Upper lobe of left lung (tissue), 6 donors: Measurements from ENCODE around the gene TNRC6C. TPM values are rescaled to one million over a fixed set of nuclear protein-coding genes. Genes with fewer than 3 reads are reported as not detected.

Experiments
- ATAC-seq, 2 donors: fragments of 200-7000 bp; cut with Tn5 transposase; one replicate each; pipeline ENCODE4 v1.9.1; 2022; ENCODE audit warnings: mild to moderate bottlenecking in 2 of 2, moderate library complexity in 2 of 2; ENCODE audit not compliant: low FRiP score in 2 of 2
- DNase-seq, 2 donors: peaks; one replicate each; pipeline ENCODE4 v3.0.0-alpha.2; 2019 to 2020
- H3K27ac ChIP-seq, 4 donors: fragments of 200-600 bp; sonication (generic); one replicate each; pipeline ENCODE4 v1.5.1; 2016 to 2019
- H3K27me3 ChIP-seq, 4 donors: fragments of 200-600 bp; sonication (generic); one replicate each; pipeline ENCODE4 v1.5.1; 2017 to 2019
- H3K36me3 ChIP-seq, 4 donors: fragments of 200-600 bp; sonication (generic); one replicate each; pipeline ENCODE4 v1.5.1; 2016 to 2019
- H3K4me1 ChIP-seq, 4 donors: fragments of 200-600 bp; sonication (generic); one replicate each; pipeline ENCODE4 v1.5.1; 2018 to 2019
- H3K4me3 ChIP-seq, 4 donors: fragments of 200-600 bp; sonication (generic); one replicate each; pipeline ENCODE4 v1.5.1; 2017 to 2019; ENCODE audit warnings: mild to moderate bottlenecking in 2 of 4, moderate library complexity in 1 of 4
- H3K9me3 ChIP-seq, 4 donors: fragments of 200-600 bp; sonication (generic); one replicate each; pipeline ENCODE4 v1.5.1; 2018 to 2019
- CTCF ChIP-seq, 6 experiments: fragments of 450-650 bp in 4 of 6; fragments of 200-600 bp in 2 of 6; sonication (generic) in 2 of 6; IDR thresholded peaks; one replicate each; pipeline ENCODE4 v1.5.1; 2016 to 2019; ENCODE audit warnings: antibody characterized with exemption in 6 of 6
- EP300 ChIP-seq, 4 donors: sonication (generic); formaldehyde crosslinking; IDR thresholded peaks; one replicate each; pipeline ENCODE4 v1.5.1; 2017; ENCODE audit warnings: antibody characterized with exemption in 4 of 4, control low read depth in 2 of 4
- POLR2A ChIP-seq, 4 donors: fragments of 450-650 bp; IDR thresholded peaks; one replicate each; pipeline ENCODE4 v1.5.1; 2016 to 2017; ENCODE audit warnings: antibody characterized with exemption in 4 of 4, mild to moderate bottlenecking in 2 of 4
- POLR2AphosphoS5 ChIP-seq, 2 donors: sonication (generic); formaldehyde crosslinking; IDR thresholded peaks; one replicate each; pipeline ENCODE4 v1.5.1; 2017; ENCODE audit warnings: antibody characterized with exemption in 2 of 2
- WGBS, 2 donors: methylation state at CpG; one replicate each; pipeline ENCODE4 v1.1.5; 2017 to 2018; 5-methylcytosine and 5-hydroxymethylcytosine counted together
- total RNA-seq, 6 donors: library from RNA; depleted of rRNA in 4 of 6; stranded (reverse); fragments of >200 nt in 4 of 6; gene quantifications; one replicate each; pipeline versions ENCODE4 v1.1.0 to v1.2.1, GENCODE V29; 2016 to 2021
- donor health status: DM: no; HTN: no; CAD: no; lungs with moderate emphysema.
- donor health status: DM: no; HTN: yes; CAD: no; lungs with severe emphysema.

Gene TNRC6C
- total RNA-seq, 6 donors from 2014 or later, result 8.7 to 38.8 (median 14.7) TPM

GRCh38 chr17:78048346-78049292 lies 90.1 kb downstream of the TNRC6C start:
- DNase-seq (no peak), ATAC-seq (no peak)
- Histone ChIP-seq H3K36me3 (peaks cover 5 to 36% (median 23%) of the 10 kb centered on the region in 4 donors), H3K4me1 (no peaks in the 10 kb centered on the region), H3K9me3 (no peaks in the 10 kb centered on the region), H3K27me3 (no peaks in the 10 kb centered on the region), H3K27ac (no peak overlapping the region), H3K4me3 (no peak overlapping the region)
- TF ChIP-seq EP300 (IDR thresholded peaks at IDR 0.05) (no peak), POLR2AphosphoS5 (IDR thresholded peaks at IDR 0.05) (no peak), CTCF (IDR thresholded peaks at IDR 0.05) (no peak), POLR2A (IDR thresholded peaks at IDR 0.05) (no peak)
- 87 to 90% methylated on average over 10 of the region's 10 CpGs for WGBS, 2 donors

- H3K4me1 ChIP-seq, result no peaks in the 10 kb centered on the region
- WGBS, 2 donors, result 93% methylated on average over 2 of the region's 2 CpGs
- H3K27ac ChIP-seq, result no peak overlapping the region
- H3K36me3 ChIP-seq, result peaks cover 5 to 41% (median 28%) of the 10 kb centered on the region in 4 donors
- ATAC-seq, result no peak
- no peak for DNase-seq
- no peak for TF ChIP-seq POLR2A (IDR thresholded peaks at IDR 0.05)
- TF ChIP-seq EP300 (IDR thresholded peaks at IDR 0.05), result no peak
- no peak for TF ChIP-seq POLR2AphosphoS5 (IDR thresholded peaks at IDR 0.05)
- TF ChIP-seq CTCF (IDR thresholded peaks at IDR 0.05), result no peak
- no peaks in the 10 kb centered on the region for H3K27me3 ChIP-seq
- H3K9me3 ChIP-seq, result no peaks in the 10 kb centered on the region
- H3K4me3 ChIP-seq, result no peak overlapping the region
Observed at GRCh38 chr17:78049609-78050008, 91.1 kb downstream of the TNRC6C start.

- no peak for ATAC-seq
- H3K4me1 ChIP-seq, result no peaks in the 10 kb centered on the region
Observed at GRCh38 chr17:78051186-78051972, 92.9 kb downstream of the TNRC6C start.

More at GRCh38 chr17:78051186-78051972, 92.9 kb downstream of the TNRC6C start:
- Histone ChIP-seq H3K9me3 (no peaks in the 10 kb centered on the region), H3K4me3 (no peak overlapping the region), H3K36me3 (peaks cover 5 to 44% (median 30%) of the 10 kb centered on the region in 4 donors), H3K27ac (no peak overlapping the region), H3K27me3 (no peaks in the 10 kb centered on the region)
- WGBS, 2 donors, result 87 to 94% methylated on average over 19 of the region's 19 CpGs
- no peak for TF ChIP-seq EP300 (IDR thresholded peaks at IDR 0.05)
- no peak for TF ChIP-seq POLR2AphosphoS5 (IDR thresholded peaks at IDR 0.05)
- no peak for TF ChIP-seq CTCF (IDR thresholded peaks at IDR 0.05)
- TF ChIP-seq POLR2A (IDR thresholded peaks at IDR 0.05), result no peak
- DNase-seq, result peak in 1 of 2 donors; percentile 61
